Measurements from ENCODE around the gene CD58. TPM values are rescaled to one million over a fixed set of nuclear protein-coding genes. Genes with fewer than 3 reads are reported as not detected.
A peak's percentile ranks its signal among the peaks of the same experiment; 100 is the strongest.
"Not testable (repeated sequence)": the region's sequence is repeated elsewhere in the genome, so short reads cannot be mapped to it uniquely, and the experiment has no call there.

CD58 gene
- total RNA-seq, 2 donors from 2014 or later, result 15.4 to 32.7 TPM

- H3K4me1 Mint-ChIP-seq (ENCODE audit: low read depth), result peaks cover 32% of the 10 kb centered on the region
- ATAC-seq (replicated peaks in 1 of 2); H3K9me3 Mint-ChIP-seq; H3K27me3 Mint-ChIP-seq (ENCODE audit: low read depth); DNase-seq; H3K36me3 Mint-ChIP-seq (ENCODE audit: insufficient read depth in 2 of 2); H3K27ac Mint-ChIP-seq; H3K4me3 Mint-ChIP-seq: not testable (repeated sequence)
Observed at GRCh38 chr1:116599369-116599768, 28.5 kb upstream of the CD58 start.

GRCh38 chr1:116598420-116599036, 27.7 kb upstream of the CD58 start:
- peak; percentile 25 to 53 for ATAC-seq (replicated peaks in 1 of 2)
- peaks cover 37% of the 10 kb centered on the region for H3K4me1 Mint-ChIP-seq (ENCODE audit: low read depth)
- H3K27me3 Mint-ChIP-seq (ENCODE audit: low read depth); H3K36me3 Mint-ChIP-seq (ENCODE audit: insufficient read depth in 2 of 2); H3K4me3 Mint-ChIP-seq; DNase-seq; H3K9me3 Mint-ChIP-seq; H3K27ac Mint-ChIP-seq: not testable (repeated sequence)

DNA sequence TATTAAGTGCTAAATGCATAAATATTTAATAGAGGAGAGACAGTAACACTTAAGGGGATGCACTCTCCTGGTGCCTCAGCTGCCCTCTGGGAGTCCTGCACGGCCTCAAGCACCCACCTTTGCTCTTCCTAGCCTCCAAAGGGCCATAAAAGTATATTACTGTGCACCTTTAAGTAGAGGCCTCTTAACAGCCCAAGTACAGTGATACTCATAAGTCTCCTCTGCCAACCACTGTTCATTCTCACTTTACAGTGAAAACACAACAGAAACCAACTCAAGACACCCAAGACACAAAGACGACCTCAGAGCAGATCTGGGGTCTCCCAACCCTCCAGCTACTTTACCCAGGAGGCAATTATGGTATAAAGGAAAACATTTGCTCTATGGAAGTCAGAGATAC, 26.6 kb upstream of the CD58 start:
- H3K9me3 Mint-ChIP-seq; H3K36me3 Mint-ChIP-seq (ENCODE audit: insufficient read depth in 2 of 2); DNase-seq; H3K27me3 Mint-ChIP-seq (ENCODE audit: low read depth); H3K27ac Mint-ChIP-seq: not testable (repeated sequence)
- peaks cover 37% of the 10 kb centered on the region for H3K4me1 Mint-ChIP-seq (ENCODE audit: low read depth)
- peak; percentile 78 to 79 for ATAC-seq (replicated peaks in 1 of 2)
- peak overlapping the region; percentile 0 to 27 for H3K4me3 Mint-ChIP-seq

DNA sequence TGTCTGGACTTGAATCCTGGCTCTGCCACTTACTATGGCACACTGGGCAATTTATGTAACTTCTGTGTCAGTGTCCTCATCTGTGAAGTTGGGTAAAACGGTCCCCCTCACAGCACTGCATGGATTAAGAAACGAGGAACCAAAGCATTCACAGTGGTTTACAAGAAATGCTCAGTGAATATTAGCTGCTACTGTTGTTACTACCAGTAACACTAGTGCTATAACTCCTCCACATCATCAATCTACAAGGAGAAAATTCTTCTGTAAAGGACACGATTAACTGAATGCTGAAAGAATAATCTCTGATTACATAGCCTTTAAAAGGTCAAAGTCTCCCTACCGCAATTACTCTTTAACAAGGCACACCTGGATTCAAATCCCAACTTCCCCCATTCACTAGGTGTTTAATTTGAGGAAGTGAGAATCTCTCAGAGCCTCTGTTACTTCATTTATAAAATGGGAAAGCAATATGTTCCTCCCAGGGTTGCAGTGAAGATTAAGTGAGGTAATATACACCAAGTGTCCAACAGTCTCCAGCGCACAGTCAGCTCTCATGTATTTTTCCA, 26.0 kb upstream of the CD58 start:
- not testable (repeated sequence) for ATAC-seq (replicated peaks in 1 of 2); DNase-seq; H3K9me3 Mint-ChIP-seq; H3K27ac Mint-ChIP-seq; H3K4me3 Mint-ChIP-seq; H3K36me3 Mint-ChIP-seq (ENCODE audit: insufficient read depth in 2 of 2); H3K27me3 Mint-ChIP-seq (ENCODE audit: low read depth)
- H3K4me1 Mint-ChIP-seq (ENCODE audit: low read depth), result peaks cover 37% of the 10 kb centered on the region

DNA sequence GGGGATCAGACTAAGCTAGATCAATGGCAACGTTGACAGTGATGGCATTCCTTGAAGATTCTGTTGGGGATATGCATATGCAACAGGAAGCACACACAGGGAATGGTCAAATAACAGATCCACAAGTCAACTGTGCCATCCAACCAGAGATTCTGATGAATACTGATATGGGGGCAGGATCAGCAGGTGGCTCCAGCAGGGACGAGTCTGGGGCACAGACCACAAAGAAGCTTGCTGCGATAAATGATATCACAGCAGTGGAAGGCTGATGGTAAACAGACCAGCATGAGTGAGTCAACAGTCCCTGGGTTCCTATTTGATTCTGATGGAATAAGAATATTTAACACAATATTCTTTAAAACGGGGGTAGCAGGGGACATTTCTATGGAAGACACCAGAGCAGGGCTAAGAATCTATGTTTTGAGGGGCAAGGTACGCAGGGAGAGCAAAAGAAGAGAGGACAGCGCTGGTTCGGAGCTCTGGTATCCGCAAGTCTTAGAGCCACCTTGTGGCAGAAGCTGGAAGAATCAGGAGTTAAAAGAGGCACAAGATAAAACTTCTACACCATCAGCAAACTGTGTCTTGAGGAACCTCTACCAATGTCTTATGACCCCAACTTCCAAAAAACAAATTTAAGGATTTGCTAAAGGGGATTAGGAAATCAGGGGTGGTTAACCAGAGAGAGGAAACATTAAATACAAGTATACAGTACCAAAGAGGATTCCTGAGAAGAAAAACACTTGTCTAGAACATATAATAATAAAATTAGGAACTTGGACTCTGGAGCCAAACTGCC, 25.3 kb upstream of the CD58 start:
- H3K36me3 Mint-ChIP-seq (ENCODE audit: insufficient read depth in 2 of 2); H3K27ac Mint-ChIP-seq; H3K9me3 Mint-ChIP-seq; H3K27me3 Mint-ChIP-seq (ENCODE audit: low read depth): not testable (repeated sequence)
- DNase-seq (peak; percentile 27 to 58), ATAC-seq (replicated peaks in 1 of 2) (peak; percentile 61 to 64)
- Mint-ChIP-seq H3K4me3 (peak overlapping the region; percentile 79 to 84), H3K4me1 (ENCODE audit: low read depth) (peaks cover 37% of the 10 kb centered on the region)

DNA sequence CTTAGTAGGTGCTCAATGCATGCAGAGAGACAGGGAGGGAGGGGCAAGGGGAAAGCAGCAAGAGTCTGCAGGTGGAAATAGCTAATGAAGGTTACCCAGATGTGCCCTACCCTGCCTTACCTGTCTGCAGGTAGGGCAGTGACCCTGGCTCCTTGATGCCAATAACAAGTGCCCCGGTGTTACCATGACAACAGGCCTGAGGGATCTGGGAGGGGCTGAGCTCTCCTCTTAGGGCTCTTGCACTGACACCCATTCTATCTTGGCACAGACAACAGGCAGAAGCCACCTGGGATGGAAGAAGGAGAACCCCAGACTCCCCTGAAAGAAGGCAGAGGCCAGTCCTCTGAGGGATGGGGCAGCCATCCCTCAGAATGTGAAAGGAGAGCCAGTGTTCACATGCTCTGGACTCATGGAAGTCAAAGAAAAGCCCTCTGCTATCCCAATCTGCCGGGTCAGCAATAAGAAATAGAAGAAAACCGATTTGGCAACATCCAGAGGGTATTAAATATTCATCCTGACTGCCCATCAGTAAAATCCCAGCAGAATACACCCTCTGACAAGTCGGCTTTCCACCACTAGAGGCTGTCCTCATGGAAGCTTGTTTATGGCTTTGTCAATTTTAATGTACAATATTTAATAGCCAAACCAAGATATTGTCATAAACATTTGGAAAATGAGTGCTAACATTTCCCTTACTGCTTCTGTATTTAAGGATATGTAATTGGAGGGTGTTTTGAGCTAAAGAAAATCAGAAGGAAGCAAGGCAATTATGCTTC, 24.4 kb upstream of the CD58 start:
- H3K27ac Mint-ChIP-seq; DNase-seq; H3K36me3 Mint-ChIP-seq (ENCODE audit: insufficient read depth in 2 of 2); H3K9me3 Mint-ChIP-seq; ATAC-seq (replicated peaks in 1 of 2); H3K27me3 Mint-ChIP-seq (ENCODE audit: low read depth): not testable (repeated sequence)
- peak overlapping the region in 1 of 2 donors; percentile 84 for H3K4me3 Mint-ChIP-seq
- H3K4me1 Mint-ChIP-seq (ENCODE audit: low read depth), result peaks cover 38% of the 10 kb centered on the region

GRCh38 chr1:116593977-116594376, 23.2 kb upstream of the CD58 start:
- ATAC-seq (replicated peaks in 1 of 2); H3K27me3 Mint-ChIP-seq (ENCODE audit: low read depth); DNase-seq; H3K36me3 Mint-ChIP-seq (ENCODE audit: insufficient read depth in 2 of 2); H3K4me3 Mint-ChIP-seq; H3K9me3 Mint-ChIP-seq; H3K27ac Mint-ChIP-seq: not testable (repeated sequence)
- peaks cover 51% of the 10 kb centered on the region for H3K4me1 Mint-ChIP-seq (ENCODE audit: low read depth)

- not testable (repeated sequence) for ATAC-seq (replicated peaks in 1 of 2); DNase-seq; H3K4me3 Mint-ChIP-seq
Observed at GRCh38 chr1:116593401-116593800, 22.6 kb upstream of the CD58 start.

GRCh38 chr1:116591951-116592605, 21.3 kb upstream of the CD58 start:
- not testable (repeated sequence) for ATAC-seq (replicated peaks in 1 of 2)

More at GRCh38 chr1:116593401-116593800, 22.6 kb upstream of the CD58 start:
- peaks cover 48% of the 10 kb centered on the region for H3K4me1 Mint-ChIP-seq (ENCODE audit: low read depth)
- not testable (repeated sequence) for H3K9me3 Mint-ChIP-seq; H3K27me3 Mint-ChIP-seq (ENCODE audit: low read depth); H3K36me3 Mint-ChIP-seq (ENCODE audit: insufficient read depth in 2 of 2); H3K27ac Mint-ChIP-seq

DNA sequence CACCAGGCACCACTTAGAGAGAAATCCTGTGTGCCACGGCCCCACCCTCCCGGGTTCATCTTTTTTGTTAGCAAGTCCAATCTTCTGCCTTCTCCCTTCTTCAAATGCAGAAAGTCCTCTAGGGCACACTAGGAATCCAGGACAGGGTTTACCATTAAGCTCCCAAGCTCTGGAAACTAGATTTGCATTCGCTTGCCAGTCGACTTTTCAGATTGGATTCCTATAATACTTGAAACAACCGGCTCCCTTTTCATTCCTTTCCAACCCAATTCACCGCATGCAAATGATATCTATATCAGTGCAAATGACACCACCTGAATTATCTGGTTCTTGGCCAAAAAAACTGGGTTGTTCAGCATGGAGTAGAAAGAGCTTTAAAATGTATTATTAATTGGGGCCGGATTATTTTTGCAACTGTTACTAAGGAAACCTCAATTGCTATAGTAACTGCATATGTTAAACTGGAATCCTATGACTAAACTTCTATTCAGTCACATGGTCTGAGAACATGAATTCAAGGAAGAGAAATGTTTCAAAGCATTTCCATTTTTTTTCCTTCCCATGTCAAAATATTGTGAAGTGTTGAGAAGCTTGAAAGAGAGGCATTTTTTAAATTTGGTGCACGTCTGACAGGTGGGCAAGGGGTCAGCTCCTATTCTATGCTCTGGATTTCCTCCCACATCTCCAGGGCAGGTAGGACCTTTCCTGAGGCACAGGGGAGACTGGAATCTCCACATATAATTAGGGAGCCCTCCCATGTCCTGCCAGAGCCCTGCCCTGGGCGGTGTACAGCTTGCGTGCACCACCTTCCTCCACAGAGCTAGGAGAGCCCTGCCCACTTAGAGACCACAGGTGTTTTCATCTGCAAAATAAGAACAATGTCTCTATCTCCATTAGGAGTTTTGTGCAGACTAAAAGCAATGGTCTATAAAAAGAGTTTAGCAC, 20.5 kb upstream of the CD58 start:
- H3K27me3 Mint-ChIP-seq (ENCODE audit: low read depth); ATAC-seq (replicated peaks in 1 of 2); H3K27ac Mint-ChIP-seq; H3K36me3 Mint-ChIP-seq (ENCODE audit: insufficient read depth in 2 of 2); H3K9me3 Mint-ChIP-seq; DNase-seq; H3K4me3 Mint-ChIP-seq: not testable (repeated sequence)
- H3K4me1 Mint-ChIP-seq (ENCODE audit: low read depth), result peaks cover 45% of the 10 kb centered on the region

More at GRCh38 chr1:116591951-116592605, 21.3 kb upstream of the CD58 start:
- DNase-seq; H3K36me3 Mint-ChIP-seq (ENCODE audit: insufficient read depth in 2 of 2); H3K4me3 Mint-ChIP-seq; H3K27me3 Mint-ChIP-seq (ENCODE audit: low read depth); H3K9me3 Mint-ChIP-seq; H3K27ac Mint-ChIP-seq: not testable (repeated sequence)
- H3K4me1 Mint-ChIP-seq (ENCODE audit: low read depth), result peaks cover 47% of the 10 kb centered on the region

- not testable (repeated sequence) for H3K9me3 Mint-ChIP-seq; H3K4me3 Mint-ChIP-seq; H3K27ac Mint-ChIP-seq; DNase-seq; H3K36me3 Mint-ChIP-seq (ENCODE audit: insufficient read depth in 2 of 2); H3K27me3 Mint-ChIP-seq (ENCODE audit: low read depth); ATAC-seq (replicated peaks in 1 of 2)
- peaks cover 41% of the 10 kb centered on the region for H3K4me1 Mint-ChIP-seq (ENCODE audit: low read depth)
Observed at GRCh38 chr1:116590359-116591005, 19.7 kb upstream of the CD58 start.

Data from activated T-cell treated with anti-CD3 and anti-CD28 coated beads, Interleukin-2, amount 50 U/mL, for 72 hours (primary cell).